Muscle of leg (tissue), 11 donors: ENCODE data around the gene NPAP1. TPM values are rescaled to one million over a fixed set of nuclear protein-coding genes. Genes with fewer than 3 reads are reported as not detected.
"Not testable (repeated sequence)": the region's sequence is repeated elsewhere in the genome, so short reads cannot be mapped to it uniquely, and the experiment has no call there.

Experiments
- DNase-seq: peaks from one replicate; pipeline ENCODE4 v3.0.0; 2013
- H3K27ac ChIP-seq: one replicate; pipeline ENCODE4 v1.5.1; 2013; ENCODE audit warnings: mild to moderate bottlenecking, low read length, control low read depth
- H3K27me3 ChIP-seq: one replicate; pipeline ENCODE4 v1.6.1; 2013; ENCODE audit warnings: low read length; ENCODE audit not compliant: control insufficient read depth, insufficient read depth
- H3K36me3 ChIP-seq: one replicate; pipeline ENCODE4 v1.6.1; 2013; ENCODE audit warnings: low read length; ENCODE audit not compliant: control insufficient read depth, insufficient read depth
- H3K4me1 ChIP-seq: one replicate; pipeline ENCODE4 v1.6.1; 2013; ENCODE audit warnings: low read length; ENCODE audit not compliant: control insufficient read depth, insufficient read depth
- H3K4me3 ChIP-seq: one replicate; pipeline ENCODE4 v1.5.1; 2013; ENCODE audit warnings: low read length, control low read depth
- H3K9me3 ChIP-seq: replicated peaks from 2 replicates; pipeline ENCODE4 v1.6.1; 2013; ENCODE audit warnings: low read depth, low read length; ENCODE audit not compliant: control insufficient read depth
- WGBS: methylation state at CpG from one replicate; pipeline ENCODE4 v1.1.5; 2013; ENCODE audit warnings: missing lambda C conversion rate; ENCODE audit not compliant: insufficient coverage; 5-methylcytosine and 5-hydroxymethylcytosine counted together
- polyA plus RNA-seq, 8 donors: library from polyadenylated mRNA; unstranded; fragments of 120-200 nt; gene quantifications; one replicate each; pipeline versions ENCODE4 v1.2.1 to v1.2.3, GENCODE V29; 2013; ENCODE audit warnings: inconsistent platforms in 1 of 8, low replicate concordance in 1 of 8; ENCODE audit not compliant: insufficient read length in 8 of 8, insufficient read depth in 1 of 8
- total RNA-seq: library from RNA; stranded (reverse); fragments of 120-200 nt; gene quantifications from one replicate; pipeline ENCODE4 v1.2.4, GENCODE V29; 2013

NPAP1 gene
- total and polyA plus RNA-seq, 9 donors, result 0.04 to 0.41 (median 0.09) TPM; not detected in 1

- H3K4me1 ChIP-seq, DNase-seq, H3K27ac ChIP-seq, H3K9me3 ChIP-seq, H3K27me3 ChIP-seq, H3K36me3 ChIP-seq, H3K4me3 ChIP-seq: not testable (repeated sequence)
- WGBS, result no CpG with 5 or more reads among the region's 4 CpGs
Measured at GRCh38 chr15:24682905-24683304, 7.3 kb downstream of the NPAP1 start.

DNA sequence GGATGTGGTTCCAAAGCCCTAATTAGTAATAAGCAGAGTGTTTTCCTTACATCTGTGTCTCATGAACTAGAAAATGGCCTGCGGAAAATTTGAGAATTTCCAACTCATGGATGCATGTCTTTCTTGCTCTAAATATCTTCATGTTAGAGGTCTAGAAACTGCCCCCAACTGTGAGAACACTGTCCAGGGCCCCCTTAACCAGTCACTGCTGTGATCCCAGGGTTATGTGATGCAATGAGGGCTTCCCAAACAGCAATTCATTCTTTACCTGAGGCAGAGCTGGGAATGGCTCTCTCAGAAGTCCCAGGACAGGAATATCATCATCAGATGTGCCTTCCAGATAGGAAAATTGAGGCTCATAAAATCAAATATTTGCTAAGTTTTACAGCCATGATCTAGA lies 8.2 kb downstream of the NPAP1 start:
- H3K4me3 ChIP-seq, result no peak overlapping the region
- no peak for DNase-seq
- 83% methylated on average over 1 of the region's 1 CpG for WGBS
- H3K9me3 ChIP-seq, result peaks cover 2% of the 10 kb centered on the region
- no peaks in the 10 kb centered on the region for H3K27me3 ChIP-seq
- H3K4me1 ChIP-seq, result no peaks in the 10 kb centered on the region
- no peak overlapping the region for H3K27ac ChIP-seq
- no peaks in the 10 kb centered on the region for H3K36me3 ChIP-seq

DNA sequence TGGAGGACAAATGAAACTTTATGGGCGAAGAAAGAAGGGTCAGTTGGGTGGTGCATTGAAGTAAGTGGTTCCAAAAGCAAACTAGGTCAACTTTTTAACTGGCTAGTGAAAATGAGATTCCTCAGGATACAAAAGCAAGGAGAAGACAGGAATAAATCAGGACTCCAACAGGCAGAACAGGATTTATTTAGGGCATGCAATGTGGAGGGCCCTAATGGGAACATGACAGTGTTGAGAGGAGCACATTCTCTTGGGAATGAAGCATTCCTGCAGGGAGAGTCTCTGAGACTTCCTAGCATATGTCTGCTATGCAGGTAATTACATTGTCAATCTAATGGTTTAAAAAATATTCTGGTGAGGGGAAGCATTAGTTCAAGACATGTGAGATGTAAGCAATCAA lies 8.7 kb downstream of the NPAP1 start:
- WGBS, result 43% methylated on average over 1 of the region's 1 CpG
- no peak overlapping the region for H3K27ac ChIP-seq
- no peak for DNase-seq

DNA sequence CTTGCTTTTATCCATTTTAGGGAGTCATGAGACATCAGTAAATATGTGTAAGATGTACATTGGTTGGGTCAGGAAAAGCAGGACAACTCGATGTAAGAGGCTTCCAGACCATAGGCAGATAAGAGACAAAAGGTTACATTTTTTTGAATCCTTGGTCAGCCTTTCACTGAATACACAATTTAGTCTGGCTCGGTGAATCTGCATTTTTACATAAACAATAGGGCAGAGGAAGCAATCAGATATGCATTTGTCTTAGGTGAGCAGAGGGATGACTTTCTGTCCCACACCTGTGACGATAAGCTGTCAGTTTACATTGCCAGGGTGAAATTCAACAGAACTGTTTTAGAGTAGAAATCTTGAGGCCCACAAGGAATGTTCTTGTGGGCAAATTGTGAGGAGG lies 20.6 kb downstream of the NPAP1 start:
- H3K9me3 ChIP-seq, result no peaks in the 10 kb centered on the region
- DNase-seq, result no peak
- no peaks in the 10 kb centered on the region for H3K4me1 ChIP-seq
- no peaks in the 10 kb centered on the region for H3K27me3 ChIP-seq
- no peak overlapping the region for H3K27ac ChIP-seq
- H3K4me3 ChIP-seq, result no peak overlapping the region
- H3K36me3 ChIP-seq, result no peaks in the 10 kb centered on the region
- 100% methylated on average over 1 of the region's 3 CpGs for WGBS

More for the DNA sequence above, 8.7 kb downstream of the NPAP1 start:
- no peaks in the 10 kb centered on the region for H3K36me3 ChIP-seq
- no peaks in the 10 kb centered on the region for H3K27me3 ChIP-seq
- H3K4me1 ChIP-seq, result no peaks in the 10 kb centered on the region
- H3K9me3 ChIP-seq, result peaks cover 2% of the 10 kb centered on the region
- H3K4me3 ChIP-seq, result no peak overlapping the region

- no peak for DNase-seq
- no peak overlapping the region for H3K4me3 ChIP-seq
- no peak overlapping the region for H3K27ac ChIP-seq
- no peaks in the 10 kb centered on the region for H3K4me1 ChIP-seq
- no peaks in the 10 kb centered on the region for H3K9me3 ChIP-seq
- H3K27me3 ChIP-seq, result no peaks in the 10 kb centered on the region
- H3K36me3 ChIP-seq, result no peaks in the 10 kb centered on the region
- WGBS, result 40% methylated on average over 7 of the region's 9 CpGs
Measured at GRCh38 chr15:24696842-24697241, 21.3 kb downstream of the NPAP1 start.

- H3K27ac ChIP-seq, result no peak overlapping the region
- H3K4me1 ChIP-seq, result no peaks in the 10 kb centered on the region
- DNase-seq, result no peak
- 79% methylated on average over 3 of the region's 5 CpGs for WGBS
- no peaks in the 10 kb centered on the region for H3K36me3 ChIP-seq
- H3K4me3 ChIP-seq, result no peak overlapping the region
- H3K27me3 ChIP-seq, result no peaks in the 10 kb centered on the region
- H3K9me3 ChIP-seq, result peaks cover 13% of the 10 kb centered on the region
Measured at GRCh38 chr15:24718289-24719082, 42.9 kb downstream of the NPAP1 start.

- no peaks in the 10 kb centered on the region for H3K36me3 ChIP-seq
- no peak overlapping the region for H3K27ac ChIP-seq
- H3K9me3 ChIP-seq, result peaks cover 5% of the 10 kb centered on the region
- DNase-seq, result no peak
- WGBS, result no CpG with 5 or more reads among the region's 2 CpGs
- H3K27me3 ChIP-seq, result no peaks in the 10 kb centered on the region
- no peaks in the 10 kb centered on the region for H3K4me1 ChIP-seq
- H3K4me3 ChIP-seq, result no peak overlapping the region
Measured at GRCh38 chr15:24729760-24730159, 54.2 kb downstream of the NPAP1 start.
